Activated CD4-positive, alpha-beta T cell treated with anti-CD3 and anti-CD28 coated beads, Interleukin-2, amount 10 ng/mL, durations not matched to agents 24 days and 14 days (primary cell): ENCODE results near the gene CORO6. TPM values are rescaled to one million over a fixed set of nuclear protein-coding genes. Genes with fewer than 3 reads are reported as not detected.

Experiments used
- DNase-seq: peaks from one replicate; pipeline ENCODE4 v3.0.0; 2022
- H3K27ac Mint-ChIP-seq: one replicate; pipeline ENCODE4 v1.8.0; 2022; ENCODE audit warnings: mild to moderate bottlenecking, mixed read lengths
- H3K27me3 Mint-ChIP-seq: one replicate; pipeline ENCODE4 v1.8.0; 2022; ENCODE audit warnings: mixed read lengths
- H3K36me3 Mint-ChIP-seq: one replicate; pipeline ENCODE4 v1.8.0; 2022; ENCODE audit warnings: low read depth, mild to moderate bottlenecking, mixed read lengths
- H3K4me1 Mint-ChIP-seq: one replicate; pipeline ENCODE4 v1.8.0; 2021; ENCODE audit warnings: mixed read lengths
- H3K4me3 Mint-ChIP-seq: one replicate; pipeline ENCODE4 v1.8.0; 2022; ENCODE audit warnings: mild to moderate bottlenecking, moderate library complexity, mixed read lengths
- H3K9me3 Mint-ChIP-seq: one replicate; pipeline ENCODE4 v1.8.0; 2021; ENCODE audit warnings: mixed read lengths
- intact Hi-C: fragments of 100-400 bp; cut with micrococcal nuclease; formaldehyde crosslinking; loops from one replicate; pipeline ENCODE4 v1.15.1; 2023
- total RNA-seq: library from RNA; stranded (reverse); gene quantifications from 2 replicates; pipeline ENCODE4 v1.2.3, GENCODE V29; 2022

Gene CORO6
- total RNA-seq, 1 donor from 2014 or later, result 6.4 TPM

GRCh38 chr17:29578626-29579485 is 43.9 kb downstream of the CORO6 start:
- Mint-ChIP-seq H3K27me3 (no peaks in the 10 kb centered on the region), H3K4me3 (no peak overlapping the region), H3K27ac (no peak overlapping the region), H3K9me3 (no peaks in the 10 kb centered on the region), H3K36me3 (peaks cover 55% of the 10 kb centered on the region), H3K4me1 (peaks cover 5% of the 10 kb centered on the region)
- DNase-seq, result no peak
- intact Hi-C loops, result no loop called here

- intact Hi-C loops, result no loop called here
- H3K36me3 Mint-ChIP-seq, result peaks cover 49% of the 10 kb centered on the region
- no peak overlapping the region for H3K4me3 Mint-ChIP-seq
- H3K27me3 Mint-ChIP-seq, result no peaks in the 10 kb centered on the region
- DNase-seq, result no peak
- H3K4me1 Mint-ChIP-seq, result peaks cover 6% of the 10 kb centered on the region
- no peaks in the 10 kb centered on the region for H3K9me3 Mint-ChIP-seq
- H3K27ac Mint-ChIP-seq, result no peak overlapping the region
Measured at GRCh38 chr17:29577385-29578211, 45.1 kb downstream of the CORO6 start.

DNA sequence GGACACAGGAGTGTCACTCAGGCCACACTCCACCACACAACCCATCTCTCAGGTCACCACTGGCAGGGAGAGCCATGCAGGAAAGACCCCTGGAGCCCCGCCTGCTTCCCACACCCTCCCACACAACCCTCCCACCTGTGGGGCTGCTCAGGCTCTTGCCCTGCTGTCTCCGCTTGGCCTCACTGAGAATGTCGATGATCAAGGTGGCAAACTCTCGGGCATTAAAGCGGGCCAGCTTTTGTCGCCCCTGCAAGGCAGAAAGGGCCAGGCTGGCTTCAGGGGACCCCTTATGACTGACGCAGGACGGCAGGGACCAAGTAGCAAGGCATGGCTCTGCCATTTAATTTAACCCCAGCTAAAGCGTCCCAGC is 45.7 kb downstream of the CORO6 start:
- H3K36me3 Mint-ChIP-seq, result peaks cover 46% of the 10 kb centered on the region
- H3K9me3 Mint-ChIP-seq, result no peaks in the 10 kb centered on the region
- no peak overlapping the region for H3K27ac Mint-ChIP-seq
- H3K27me3 Mint-ChIP-seq, result no peaks in the 10 kb centered on the region
- DNase-seq, result no peak
- intact Hi-C loops, result no loop called here
- H3K4me1 Mint-ChIP-seq, result peaks cover 6% of the 10 kb centered on the region
- no peak overlapping the region for H3K4me3 Mint-ChIP-seq

DNA sequence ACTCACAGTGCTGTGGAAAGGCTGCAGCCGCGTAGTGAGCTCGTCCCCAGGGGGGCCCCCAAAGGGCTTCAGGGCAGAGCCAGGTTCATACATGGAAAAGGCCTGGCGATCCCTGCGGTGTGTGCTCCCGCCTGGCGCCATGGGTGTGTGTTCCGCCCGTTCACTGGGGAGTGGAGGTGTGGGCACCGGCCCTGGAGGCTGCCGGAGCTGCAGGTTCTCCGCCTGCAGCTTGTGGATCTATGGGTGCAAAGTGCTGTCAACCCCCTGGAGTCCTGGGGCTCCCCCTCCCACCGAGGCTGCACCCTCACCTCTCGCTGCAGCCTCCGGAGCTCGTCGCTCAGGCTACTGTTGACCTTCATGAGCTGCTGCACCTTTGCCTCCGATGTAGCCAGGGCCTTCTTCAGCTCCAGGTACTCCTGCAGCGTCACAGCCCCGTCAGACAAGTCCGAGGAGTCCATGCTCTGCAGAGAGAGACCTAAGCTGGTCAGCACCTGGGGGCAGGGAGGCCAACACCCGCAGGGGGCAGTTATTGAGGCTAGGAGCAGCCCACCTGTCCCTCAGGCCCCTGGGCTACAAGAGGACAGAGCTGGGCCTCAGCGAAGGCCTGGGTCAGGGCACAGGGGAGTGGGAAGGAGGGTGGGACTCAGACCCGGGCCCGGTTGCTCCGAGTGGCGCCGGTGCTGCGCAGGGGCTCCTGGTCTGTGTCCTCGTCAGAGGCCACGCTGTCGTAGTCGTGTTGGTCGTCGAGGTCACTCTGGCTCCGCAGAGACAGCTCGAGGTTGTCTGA is 46.3 kb downstream of the CORO6 start:
- no peak for DNase-seq

DNA sequence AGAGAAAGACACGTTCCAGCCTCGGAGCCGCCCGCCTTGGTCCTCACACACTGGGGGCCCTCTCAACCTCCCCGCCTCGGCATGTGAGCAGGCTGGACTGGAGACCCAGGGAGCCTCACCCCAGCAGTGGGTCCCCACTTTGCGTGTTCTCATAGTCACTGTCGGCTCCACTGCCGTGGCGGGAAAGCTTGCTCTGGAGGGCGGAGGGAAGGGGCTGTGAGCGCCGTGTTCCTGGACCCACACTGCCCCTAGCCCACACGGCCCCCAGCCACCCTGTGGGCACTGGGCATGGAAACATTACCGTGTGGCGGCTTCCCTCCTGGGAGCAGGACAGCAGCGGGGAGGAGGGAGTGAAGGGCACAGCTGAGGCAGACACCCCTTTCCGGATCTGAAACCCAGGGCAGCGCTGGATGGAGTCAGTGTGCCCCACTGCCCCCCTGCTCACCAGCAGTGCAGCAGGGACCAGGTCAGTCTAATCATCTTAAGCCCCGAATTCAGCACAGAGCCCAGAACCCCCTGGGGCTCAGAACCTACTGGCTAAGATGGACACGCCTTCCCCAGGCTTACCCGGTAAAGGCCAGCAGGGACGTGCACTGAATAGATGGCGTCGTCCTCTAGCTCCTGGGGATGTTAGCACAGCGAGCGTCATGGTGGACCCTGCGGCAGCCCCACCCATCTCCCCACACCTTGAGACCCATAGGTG is 47.0 kb downstream of the CORO6 start:
- Mint-ChIP-seq H3K9me3 (no peaks in the 10 kb centered on the region), H3K36me3 (peaks cover 47% of the 10 kb centered on the region), H3K4me3 (no peak overlapping the region), H3K27me3 (no peaks in the 10 kb centered on the region), H3K27ac (no peak overlapping the region), H3K4me1 (peaks cover 6% of the 10 kb centered on the region)
- intact Hi-C loops, result no loop called here
- no peak for DNase-seq

More for the DNA sequence above, 46.3 kb downstream of the CORO6 start:
- H3K36me3 Mint-ChIP-seq, result peaks cover 46% of the 10 kb centered on the region
- H3K9me3 Mint-ChIP-seq, result no peaks in the 10 kb centered on the region
- intact Hi-C loops, result no loop called here
- H3K27me3 Mint-ChIP-seq, result no peaks in the 10 kb centered on the region
- H3K4me1 Mint-ChIP-seq, result peaks cover 6% of the 10 kb centered on the region
- H3K4me3 Mint-ChIP-seq, result no peak overlapping the region
- no peak overlapping the region for H3K27ac Mint-ChIP-seq

GRCh38 chr17:29574732-29575510 is 47.8 kb downstream of the CORO6 start:
- Mint-ChIP-seq H3K27me3 (no peaks in the 10 kb centered on the region), H3K4me1 (peaks cover 4% of the 10 kb centered on the region), H3K27ac (no peak overlapping the region), H3K4me3 (no peak overlapping the region), H3K36me3 (peaks cover 46% of the 10 kb centered on the region), H3K9me3 (no peaks in the 10 kb centered on the region)
- intact Hi-C loops, result no loop called here
- DNase-seq, result no peak

DNA sequence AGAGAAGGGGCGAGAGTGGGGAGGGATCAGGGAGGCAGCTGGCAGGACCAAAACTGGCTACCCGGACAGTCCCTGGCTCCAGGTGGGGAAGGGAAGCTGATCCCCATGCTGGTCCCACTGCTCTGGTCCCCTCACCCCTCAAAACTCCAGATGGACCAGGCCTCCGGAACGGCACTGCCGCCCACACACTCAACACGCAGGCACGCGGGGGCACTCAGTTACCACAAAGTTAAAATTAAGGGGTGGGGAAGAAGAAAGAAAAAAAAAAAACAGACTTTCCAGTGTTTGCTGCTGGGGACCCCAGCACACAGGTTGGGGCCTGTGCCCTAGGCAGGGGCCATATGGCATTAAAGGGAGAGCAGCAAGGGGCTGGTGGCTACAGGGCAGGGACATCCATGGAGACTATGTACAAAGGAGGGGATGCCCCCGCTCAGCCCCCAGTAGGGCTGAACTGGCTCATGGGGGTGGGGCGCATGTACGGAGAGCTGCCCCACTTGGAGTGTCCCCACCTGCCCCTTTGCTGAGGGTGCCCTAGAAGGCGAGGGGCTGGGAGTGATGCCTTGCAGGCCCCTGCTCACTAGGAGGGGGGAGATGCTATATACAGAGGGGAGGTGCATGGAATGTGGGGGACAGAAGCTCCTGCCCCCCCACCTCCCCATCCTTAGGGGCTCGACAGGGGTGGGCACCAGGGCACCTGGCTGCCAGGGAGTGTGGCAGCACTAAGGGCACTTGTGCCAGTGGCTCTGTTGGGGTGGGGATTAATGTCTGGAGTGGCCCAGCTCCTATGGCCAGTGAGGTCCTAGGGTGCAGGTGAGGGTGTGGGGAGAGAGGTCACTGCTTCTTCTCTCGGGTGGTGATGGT is 48.6 kb downstream of the CORO6 start:
- H3K27ac Mint-ChIP-seq, result no peak overlapping the region
- H3K27me3 Mint-ChIP-seq, result no peaks in the 10 kb centered on the region
- no peak for DNase-seq
- H3K9me3 Mint-ChIP-seq, result no peaks in the 10 kb centered on the region
- peaks cover 45% of the 10 kb centered on the region for H3K36me3 Mint-ChIP-seq
- peaks cover 9% of the 10 kb centered on the region for H3K4me1 Mint-ChIP-seq
- intact Hi-C loops, result no loop called here
- no peak overlapping the region for H3K4me3 Mint-ChIP-seq

- peaks cover 10% of the 10 kb centered on the region for H3K4me1 Mint-ChIP-seq
- H3K27me3 Mint-ChIP-seq, result no peaks in the 10 kb centered on the region
- H3K4me3 Mint-ChIP-seq, result no peak overlapping the region
- no peak overlapping the region for H3K27ac Mint-ChIP-seq
- peaks cover 45% of the 10 kb centered on the region for H3K36me3 Mint-ChIP-seq
- intact Hi-C loops, result no loop called here
- no peaks in the 10 kb centered on the region for H3K9me3 Mint-ChIP-seq
- DNase-seq, result no peak
Measured at GRCh38 chr17:29573558-29573869, 49.2 kb downstream of the CORO6 start.

GRCh38 chr17:29572691-29573557 is 49.8 kb downstream of the CORO6 start:
- Mint-ChIP-seq H3K4me1 (peaks cover 13% of the 10 kb centered on the region), H3K4me3 (no peak overlapping the region), H3K36me3 (peaks cover 40% of the 10 kb centered on the region), H3K27me3 (no peaks in the 10 kb centered on the region), H3K9me3 (no peaks in the 10 kb centered on the region), H3K27ac (no peak overlapping the region)
- intact Hi-C loops, result no loop called here
- DNase-seq, result peak; percentile 89

DNA sequence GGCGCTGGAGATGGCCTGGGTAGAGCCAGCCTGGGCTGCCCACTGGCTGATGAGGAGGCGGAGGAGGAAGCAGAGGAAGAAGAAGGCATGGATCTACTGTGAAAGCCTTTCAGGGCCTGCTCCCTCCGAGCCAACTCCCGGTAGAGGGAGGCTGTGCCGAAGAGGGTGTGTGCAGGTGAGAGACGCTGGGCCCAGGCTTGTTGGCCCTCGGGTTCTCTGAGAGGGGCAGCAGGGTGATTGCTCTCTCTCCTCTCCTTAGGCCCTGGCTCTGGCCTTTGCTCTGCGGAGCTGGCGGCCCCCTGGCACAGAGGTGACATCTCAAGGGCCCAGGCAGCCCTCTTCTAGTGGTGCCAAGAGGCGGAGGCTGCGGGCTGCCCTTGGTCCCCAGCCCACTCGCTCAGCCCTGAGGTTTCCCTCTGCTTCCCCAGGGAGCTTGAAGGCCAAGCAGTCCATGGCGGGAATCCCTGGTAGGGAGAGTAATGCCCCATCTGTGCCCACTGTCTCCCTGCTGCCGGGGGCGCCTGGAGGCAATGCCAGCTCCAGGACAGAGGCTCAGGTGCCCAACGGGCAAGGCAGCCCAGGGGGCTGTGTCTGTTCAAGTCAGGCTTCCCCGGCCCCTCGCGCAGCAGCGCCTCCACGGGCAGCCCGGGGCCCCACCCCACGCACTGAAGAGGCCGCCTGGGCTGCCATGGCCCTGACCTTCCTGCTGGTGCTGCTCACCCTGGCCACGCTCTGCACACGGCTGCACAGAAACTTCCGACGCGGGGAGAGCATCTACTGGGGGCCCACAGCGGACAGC is 50.6 kb downstream of the CORO6 start:
- Mint-ChIP-seq H3K9me3 (no peaks in the 10 kb centered on the region), H3K27ac (peak overlapping the region; percentile 45), H3K27me3 (no peaks in the 10 kb centered on the region), H3K4me1 (peaks cover 13% of the 10 kb centered on the region), H3K4me3 (no peak overlapping the region), H3K36me3 (peaks cover 36% of the 10 kb centered on the region)
- no peak for DNase-seq
- intact Hi-C loops, result no loop called here

GRCh38 chr17:29571486-29571882 is 51.2 kb downstream of the CORO6 start:
- no peak overlapping the region for H3K4me3 Mint-ChIP-seq
- H3K36me3 Mint-ChIP-seq, result peaks cover 37% of the 10 kb centered on the region
- H3K27me3 Mint-ChIP-seq, result no peaks in the 10 kb centered on the region
- H3K9me3 Mint-ChIP-seq, result no peaks in the 10 kb centered on the region
- H3K27ac Mint-ChIP-seq, result peak overlapping the region; percentile 45
- H3K4me1 Mint-ChIP-seq, result peaks cover 13% of the 10 kb centered on the region
- no peak for DNase-seq
- intact Hi-C loops, result no loop called here
